ENCODE data around the gene LIN37.

Gene LIN37

DNA sequence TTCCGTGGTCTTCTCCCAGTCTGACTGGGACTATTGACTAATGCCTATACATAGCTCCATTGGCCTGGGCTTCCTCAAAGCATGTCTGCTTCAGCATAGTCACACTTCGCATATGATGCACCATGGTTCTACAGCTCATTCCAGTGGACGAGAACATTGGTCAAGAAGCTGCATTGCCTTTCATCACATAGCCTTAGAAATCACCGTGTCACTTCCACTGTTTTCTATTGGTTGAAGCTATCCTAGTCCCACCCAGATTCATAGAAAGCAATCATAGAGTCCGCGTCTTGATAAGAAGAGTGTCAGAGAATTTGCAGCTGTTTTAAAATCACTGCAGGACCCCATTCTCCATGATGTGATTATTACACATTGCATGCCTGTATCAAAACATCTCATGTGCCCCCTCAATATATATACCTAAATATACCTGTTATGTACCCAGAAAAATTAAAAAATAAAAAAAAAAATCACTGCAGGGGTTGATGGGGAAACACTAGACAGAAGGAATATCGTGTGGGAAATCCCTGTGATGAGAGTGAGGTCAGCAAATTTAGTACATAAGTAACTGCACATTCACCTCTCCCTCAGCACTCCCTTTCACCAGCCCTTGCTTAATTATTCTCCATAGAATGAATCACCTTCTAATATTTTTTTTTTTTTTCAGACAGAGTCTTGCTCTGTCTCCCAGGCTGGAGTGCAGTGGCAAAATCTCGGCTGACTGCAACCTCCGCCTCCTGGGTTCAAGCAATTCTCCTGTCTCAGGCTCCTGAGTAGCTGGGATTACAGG lies 24.8 kb downstream of the LIN37 start:
- no peak for ATAC-seq

DNA sequence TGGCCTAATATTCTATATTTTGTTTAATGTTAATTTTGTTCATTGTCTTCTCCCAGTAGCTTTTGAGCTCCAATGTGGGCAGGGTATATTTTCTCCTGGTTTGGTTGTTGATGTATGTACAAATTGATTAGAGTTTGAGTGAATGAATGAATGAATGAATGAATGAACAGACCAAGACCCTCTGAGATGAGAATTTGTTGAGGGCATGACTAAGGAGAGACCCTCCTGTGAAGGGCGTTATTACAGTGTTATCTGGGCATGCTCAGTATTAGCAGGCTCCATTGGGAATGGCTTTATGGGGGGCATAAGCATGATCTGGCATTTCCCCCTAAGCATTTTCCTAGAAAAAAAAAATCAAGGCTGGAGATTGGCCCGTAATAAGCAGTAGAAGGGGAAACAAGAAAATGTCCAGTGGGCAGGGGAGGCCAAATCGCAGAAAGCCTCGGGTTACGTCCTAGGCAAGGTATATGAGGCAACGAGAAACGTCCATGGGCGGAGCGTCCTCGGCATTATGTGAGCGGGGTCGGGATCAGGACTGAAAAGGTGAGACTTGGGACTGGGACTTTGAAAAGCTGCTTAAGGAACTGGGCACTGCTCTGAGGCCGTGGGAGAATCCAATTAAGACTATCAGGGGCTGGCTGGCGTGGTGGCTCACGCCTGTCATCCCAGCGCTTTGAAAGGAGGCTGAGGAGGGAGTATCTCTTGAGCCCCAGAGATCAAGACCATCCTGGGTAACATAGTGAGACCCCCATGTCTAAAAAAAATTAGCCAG lies 26.1 kb downstream of the LIN37 start:
- TF ChIP-seq, protein P1, sequence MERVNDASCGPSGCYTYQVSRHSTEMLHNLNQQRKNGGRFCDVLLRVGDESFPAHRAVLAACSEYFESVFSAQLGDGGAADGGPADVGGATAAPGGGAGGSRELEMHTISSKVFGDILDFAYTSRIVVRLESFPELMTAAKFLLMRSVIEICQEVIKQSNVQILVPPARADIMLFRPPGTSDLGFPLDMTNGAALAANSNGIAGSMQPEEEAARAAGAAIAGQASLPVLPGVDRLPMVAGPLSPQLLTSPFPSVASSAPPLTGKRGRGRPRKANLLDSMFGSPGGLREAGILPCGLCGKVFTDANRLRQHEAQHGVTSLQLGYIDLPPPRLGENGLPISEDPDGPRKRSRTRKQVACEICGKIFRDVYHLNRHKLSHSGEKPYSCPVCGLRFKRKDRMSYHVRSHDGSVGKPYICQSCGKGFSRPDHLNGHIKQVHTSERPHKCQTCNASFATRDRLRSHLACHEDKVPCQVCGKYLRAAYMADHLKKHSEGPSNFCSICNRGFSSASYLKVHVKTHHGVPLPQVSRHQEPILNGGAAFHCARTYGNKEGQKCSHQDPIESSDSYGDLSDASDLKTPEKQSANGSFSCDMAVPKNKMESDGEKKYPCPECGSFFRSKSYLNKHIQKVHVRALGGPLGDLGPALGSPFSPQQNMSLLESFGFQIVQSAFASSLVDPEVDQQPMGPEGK (CRISPR knock-in tag; IDR thresholded peaks at IDR 0.05; ENCODE audit: borderline replicate concordance), result no peak
- TF ChIP-seq ARNTL (CRISPR knock-in tag; IDR thresholded peaks at IDR 0.05; ENCODE audit: borderline replicate concordance, low read depth) (no peak), ZNF70 (CRISPR knock-in tag; IDR thresholded peaks at IDR 0.05) (no peak)
- ATAC-seq, result peak; percentile 18

More for the DNA sequence above, 24.8 kb downstream of the LIN37 start:
- TF ChIP-seq CSDC2 (CRISPR knock-in tag; IDR thresholded peaks at IDR 0.05), result no peak
- TF ChIP-seq, protein P2, sequence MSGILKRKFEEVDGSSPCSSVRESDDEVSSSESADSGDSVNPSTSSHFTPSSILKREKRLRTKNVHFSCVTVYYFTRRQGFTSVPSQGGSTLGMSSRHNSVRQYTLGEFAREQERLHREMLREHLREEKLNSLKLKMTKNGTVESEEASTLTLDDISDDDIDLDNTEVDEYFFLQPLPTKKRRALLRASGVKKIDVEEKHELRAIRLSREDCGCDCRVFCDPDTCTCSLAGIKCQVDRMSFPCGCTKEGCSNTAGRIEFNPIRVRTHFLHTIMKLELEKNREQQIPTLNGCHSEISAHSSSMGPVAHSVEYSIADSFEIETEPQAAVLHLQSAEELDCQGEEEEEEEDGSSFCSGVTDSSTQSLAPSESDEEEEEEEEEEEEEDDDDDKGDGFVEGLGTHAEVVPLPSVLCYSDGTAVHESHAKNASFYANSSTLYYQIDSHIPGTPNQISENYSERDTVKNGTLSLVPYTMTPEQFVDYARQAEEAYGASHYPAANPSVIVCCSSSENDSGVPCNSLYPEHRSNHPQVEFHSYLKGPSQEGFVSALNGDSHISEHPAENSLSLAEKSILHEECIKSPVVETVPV (CRISPR knock-in tag; IDR thresholded peaks at IDR 0.05), result no peak
- TF ChIP-seq ZNF70 (CRISPR knock-in tag; IDR thresholded peaks at IDR 0.05), result no peak
- no peak for TF ChIP-seq ZNF8 (CRISPR knock-in tag; IDR thresholded peaks at IDR 0.05)
- TF ChIP-seq ZFP3 (CRISPR knock-in tag; IDR thresholded peaks at IDR 0.05), result no peak
- no peak for TF ChIP-seq OSR1 (CRISPR knock-in tag; IDR thresholded peaks at IDR 0.05)
- no peak for TF ChIP-seq TOX (CRISPR knock-in tag; IDR thresholded peaks at IDR 0.05; ENCODE audit: borderline replicate concordance)
- no peak for TF ChIP-seq PPARA (CRISPR knock-in tag; IDR thresholded peaks at IDR 0.05; ENCODE audit: borderline replicate concordance)

DNA sequence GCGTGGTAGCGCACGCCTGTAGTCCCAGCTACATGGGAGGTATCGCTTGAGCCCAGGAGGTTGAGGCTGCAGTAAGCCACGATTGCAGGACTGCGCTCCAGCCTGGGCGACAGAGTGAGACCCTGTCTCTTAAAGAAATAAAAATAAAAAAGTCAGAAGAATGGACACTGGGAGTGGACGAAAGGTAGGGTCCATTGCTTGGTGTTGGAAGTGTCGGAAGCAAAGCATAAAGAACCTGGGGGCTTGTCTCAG lies 26.6 kb downstream of the LIN37 start:
- TF ChIP-seq RARB (CRISPR knock-in tag; IDR thresholded peaks at IDR 0.05) (no peak), SNAI2 (CRISPR knock-in tag; IDR thresholded peaks at IDR 0.05) (no peak), PPARA (CRISPR knock-in tag; IDR thresholded peaks at IDR 0.05; ENCODE audit: borderline replicate concordance) (no peak), BACH2 (CRISPR knock-in tag; IDR thresholded peaks at IDR 0.05; ENCODE audit: borderline replicate concordance) (no peak), ZNF565 (CRISPR knock-in tag; conservative IDR thresholded peaks at IDR 0.05; ENCODE audit: low read depth) (no peak), ZNF8 (CRISPR knock-in tag; IDR thresholded peaks at IDR 0.05) (no peak), ZC3H10 (CRISPR knock-in tag; IDR thresholded peaks at IDR 0.05) (no peak), ARNTL (CRISPR knock-in tag; IDR thresholded peaks at IDR 0.05; ENCODE audit: borderline replicate concordance, low read depth) (no peak), ISL1 (CRISPR knock-in tag; IDR thresholded peaks at IDR 0.05) (no peak), ZNF70 (CRISPR knock-in tag; IDR thresholded peaks at IDR 0.05) (no peak), TCF4 (CRISPR knock-in tag; IDR thresholded peaks at IDR 0.05; ENCODE audit: borderline replicate concordance) (no peak)
- TF ChIP-seq, protein P2 (CRISPR knock-in tag; IDR thresholded peaks at IDR 0.05), result no peak
- TF ChIP-seq, protein P1 (CRISPR knock-in tag; IDR thresholded peaks at IDR 0.05; ENCODE audit: borderline replicate concordance), result no peak
- TF ChIP-seq, protein P3, sequence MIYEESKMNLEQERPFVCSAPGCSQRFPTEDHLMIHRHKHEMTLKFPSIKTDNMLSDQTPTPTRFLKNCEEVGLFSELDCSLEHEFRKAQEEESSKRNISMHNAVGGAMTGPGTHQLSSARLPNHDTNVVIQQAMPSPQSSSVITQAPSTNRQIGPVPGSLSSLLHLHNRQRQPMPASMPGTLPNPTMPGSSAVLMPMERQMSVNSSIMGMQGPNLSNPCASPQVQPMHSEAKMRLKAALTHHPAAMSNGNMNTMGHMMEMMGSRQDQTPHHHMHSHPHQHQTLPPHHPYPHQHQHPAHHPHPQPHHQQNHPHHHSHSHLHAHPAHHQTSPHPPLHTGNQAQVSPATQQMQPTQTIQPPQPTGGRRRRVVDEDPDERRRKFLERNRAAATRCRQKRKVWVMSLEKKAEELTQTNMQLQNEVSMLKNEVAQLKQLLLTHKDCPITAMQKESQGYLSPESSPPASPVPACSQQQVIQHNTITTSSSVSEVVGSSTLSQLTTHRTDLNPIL (CRISPR knock-in tag; IDR thresholded peaks at IDR 0.05; ENCODE audit: low read depth), result no peak
- ATAC-seq, result peak; percentile 46
